ENCODE measurements around the gene SYN1.

DNA sequence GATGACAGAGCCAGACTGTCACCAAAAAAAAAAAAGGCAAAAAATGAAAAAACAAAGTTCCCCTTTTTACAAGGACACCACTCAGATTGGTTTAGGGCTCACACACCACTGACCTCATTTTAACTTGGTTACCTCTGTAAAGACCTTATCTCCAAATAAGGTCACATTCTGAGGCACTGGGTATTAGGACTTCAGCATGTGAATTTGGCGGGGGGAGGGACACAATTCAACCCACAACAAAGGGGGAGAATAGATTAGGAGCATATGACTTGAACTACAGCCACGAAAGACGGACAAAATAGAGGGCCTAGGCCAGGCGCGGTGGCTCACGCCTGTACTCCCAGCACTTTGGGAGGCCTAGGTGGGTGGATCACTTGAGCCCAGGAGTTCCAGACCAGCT is 89.6 kb downstream of the SYN1 start:
- TF ChIP-seq CTCF (IDR thresholded peaks at IDR 0.05; ENCODE audit: low read depth, low read length) (no peak), POLR2A (IDR thresholded peaks at IDR 0.05; ENCODE audit: extremely low read depth, insufficient read length) (no peak), MYC (IDR thresholded peaks at IDR 0.05; ENCODE audit: low read depth, low read length) (no peak)
- TF ChIP-seq, protein P1, sequence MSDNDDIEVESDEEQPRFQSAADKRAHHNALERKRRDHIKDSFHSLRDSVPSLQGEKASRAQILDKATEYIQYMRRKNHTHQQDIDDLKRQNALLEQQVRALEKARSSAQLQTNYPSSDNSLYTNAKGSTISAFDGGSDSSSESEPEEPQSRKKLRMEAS (IDR thresholded peaks at IDR 0.05; ENCODE audit: low read depth, low read length): no peak

Measured in NB4 (cell line).